Measurements from ENCODE around the gene KRTAP26-1. TPM values are rescaled to one million over a fixed set of nuclear protein-coding genes. Genes with fewer than 3 reads are reported as not detected.

The KRTAP26-1 gene
- polyA plus RNA-seq, 1 donor (not counting 4 experiments of a cell fraction or from before 2014, with no cell fraction given), result not detected

GRCh38 chr21:30333736-30334135 lies 13.6 kb upstream of the KRTAP26-1 start:
- no peak overlapping the region for H3K9ac ChIP-seq (ENCODE audit: control insufficient read depth, extremely low read depth, insufficient read depth, low read length)
- no peak overlapping the region for H3K27ac ChIP-seq (ENCODE audit: control insufficient read depth, insufficient read depth, low read length)
- FAIRE-seq, result no peak
- H3K27me3 ChIP-seq (ENCODE audit: control insufficient read depth, extremely low read depth, insufficient read depth, low read length), result no peaks in the 10 kb centered on the region
- H3K4me3 ChIP-seq (ENCODE audit: control insufficient read depth in 2 of 3, extremely low read depth in 1 of 3, insufficient read depth in 2 of 3, low read depth in 1 of 3, low read length in 3 of 3), result no peak overlapping the region
- no peaks in the 10 kb centered on the region for H3K79me2 ChIP-seq (ENCODE audit: control insufficient read depth, insufficient read depth, low read length)
- no peak overlapping the region for H2AFZ ChIP-seq (ENCODE audit: control insufficient read depth, low read length)
- TF ChIP-seq, protein P1, sequence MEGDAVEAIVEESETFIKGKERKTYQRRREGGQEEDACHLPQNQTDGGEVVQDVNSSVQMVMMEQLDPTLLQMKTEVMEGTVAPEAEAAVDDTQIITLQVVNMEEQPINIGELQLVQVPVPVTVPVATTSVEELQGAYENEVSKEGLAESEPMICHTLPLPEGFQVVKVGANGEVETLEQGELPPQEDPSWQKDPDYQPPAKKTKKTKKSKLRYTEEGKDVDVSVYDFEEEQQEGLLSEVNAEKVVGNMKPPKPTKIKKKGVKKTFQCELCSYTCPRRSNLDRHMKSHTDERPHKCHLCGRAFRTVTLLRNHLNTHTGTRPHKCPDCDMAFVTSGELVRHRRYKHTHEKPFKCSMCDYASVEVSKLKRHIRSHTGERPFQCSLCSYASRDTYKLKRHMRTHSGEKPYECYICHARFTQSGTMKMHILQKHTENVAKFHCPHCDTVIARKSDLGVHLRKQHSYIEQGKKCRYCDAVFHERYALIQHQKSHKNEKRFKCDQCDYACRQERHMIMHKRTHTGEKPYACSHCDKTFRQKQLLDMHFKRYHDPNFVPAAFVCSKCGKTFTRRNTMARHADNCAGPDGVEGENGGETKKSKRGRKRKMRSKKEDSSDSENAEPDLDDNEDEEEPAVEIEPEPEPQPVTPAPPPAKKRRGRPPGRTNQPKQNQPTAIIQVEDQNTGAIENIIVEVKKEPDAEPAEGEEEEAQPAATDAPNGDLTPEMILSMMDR (optimal IDR thresholded peaks at IDR 0.05 in 1 of 3, IDR thresholded peaks at IDR 0.05 in 1 of 3, conservative IDR thresholded peaks at IDR 0.05 in 1 of 3; ENCODE audit: extremely low read depth in 1 of 3, insufficient read depth in 2 of 3, low read length in 3 of 3), result no peak
- TF ChIP-seq EZH2 (IDR thresholded peaks at IDR 0.05; ENCODE audit: low read length), result no peak
- dilution Hi-C loops (cut with MboI; ENCODE audit: extremely low pct_ligation_motif_present, low sequenced_read_pairs), result no loop called here
- H3K36me3 ChIP-seq (ENCODE audit: control insufficient read depth in 2 of 2, extremely low read depth in 1 of 2, insufficient read depth in 2 of 2, low read length in 2 of 2), result no peaks in the 10 kb centered on the region
- H4K20me1 ChIP-seq (ENCODE audit: control insufficient read depth, extremely low read depth, insufficient read depth, low read length), result no peaks in the 10 kb centered on the region
- H3K4me1 ChIP-seq (ENCODE audit: control insufficient read depth, extremely low read depth, insufficient read depth, low read length), result peaks cover 7% of the 10 kb centered on the region
- no peaks in the 10 kb centered on the region for H3K9me1 ChIP-seq (ENCODE audit: control insufficient read depth, extremely low read depth, insufficient read depth, low read length)
- H3K9me3 ChIP-seq (ENCODE audit: control insufficient read depth, low read depth, low read length), result no peaks in the 10 kb centered on the region
- DNase-seq (ENCODE audit: low read depth, low spot score), result no peak
- H3K4me2 ChIP-seq (ENCODE audit: control insufficient read depth, extremely low read depth, insufficient read depth, low read depth, low read length), result no peak overlapping the region

GRCh38 chr21:30332681-30333080 lies 12.6 kb upstream of the KRTAP26-1 start:
- dilution Hi-C loops (cut with MboI; ENCODE audit: extremely low pct_ligation_motif_present, low sequenced_read_pairs), result no loop called here
- H3K79me2 ChIP-seq (ENCODE audit: control insufficient read depth, insufficient read depth, low read length), result no peaks in the 10 kb centered on the region
- H3K4me1 ChIP-seq (ENCODE audit: control insufficient read depth, extremely low read depth, insufficient read depth, low read length), result peaks cover 7% of the 10 kb centered on the region
- no peaks in the 10 kb centered on the region for H3K9me3 ChIP-seq (ENCODE audit: control insufficient read depth, low read depth, low read length)
- H3K27me3 ChIP-seq (ENCODE audit: control insufficient read depth, extremely low read depth, insufficient read depth, low read length), result no peaks in the 10 kb centered on the region
- no peaks in the 10 kb centered on the region for H4K20me1 ChIP-seq (ENCODE audit: control insufficient read depth, extremely low read depth, insufficient read depth, low read length)
- no peaks in the 10 kb centered on the region for H3K36me3 ChIP-seq (ENCODE audit: control insufficient read depth in 2 of 2, extremely low read depth in 1 of 2, insufficient read depth in 2 of 2, low read length in 2 of 2)
- H3K4me3 ChIP-seq (ENCODE audit: control insufficient read depth in 2 of 3, extremely low read depth in 1 of 3, insufficient read depth in 2 of 3, low read depth in 1 of 3, low read length in 3 of 3), result no peak overlapping the region
- no peak overlapping the region for H3K9ac ChIP-seq (ENCODE audit: control insufficient read depth, extremely low read depth, insufficient read depth, low read length)
- H3K27ac ChIP-seq (ENCODE audit: control insufficient read depth, insufficient read depth, low read length), result no peak overlapping the region
- DNase-seq (ENCODE audit: low read depth, low spot score) (no peak), FAIRE-seq (no peak)
- H3K4me2 ChIP-seq (ENCODE audit: control insufficient read depth, extremely low read depth, insufficient read depth, low read depth, low read length), result no peak overlapping the region
- no peaks in the 10 kb centered on the region for H3K9me1 ChIP-seq (ENCODE audit: control insufficient read depth, extremely low read depth, insufficient read depth, low read length)
- TF ChIP-seq, protein P1 (optimal IDR thresholded peaks at IDR 0.05 in 1 of 3, IDR thresholded peaks at IDR 0.05 in 1 of 3, conservative IDR thresholded peaks at IDR 0.05 in 1 of 3; ENCODE audit: extremely low read depth in 1 of 3, insufficient read depth in 2 of 3, low read length in 3 of 3), result no peak
- TF ChIP-seq EZH2 (IDR thresholded peaks at IDR 0.05; ENCODE audit: low read length), result no peak
- no peak overlapping the region for H2AFZ ChIP-seq (ENCODE audit: control insufficient read depth, low read length)

Measured in keratinocyte (primary cell).